Prostate gland (tissue), 2 donors: ENCODE measurements around the gene MAP7D2. TPM values are rescaled to one million over a fixed set of nuclear protein-coding genes. Genes with fewer than 3 reads are reported as not detected.
"Not testable (repeated sequence)": the region's sequence is repeated elsewhere in the genome, so short reads cannot be mapped to it uniquely, and the experiment has no call there.

Experiments
- DNase-seq: peaks from one replicate; pipeline ENCODE4 v3.0.0-alpha.2; 2019; ENCODE audit warnings: low spot score
- H3K27ac ChIP-seq, 2 donors: fragments of 200-600 bp; sonication (generic); 2 replicates each; pipeline ENCODE4 v1.5.1; 2017 to 2019
- H3K27me3 ChIP-seq: fragments of 200-600 bp; sonication (generic); replicated peaks from 2 replicates; pipeline ENCODE4 v1.5.1; 2019; ENCODE audit not compliant: insufficient read depth
- H3K36me3 ChIP-seq, 2 donors: fragments of 200-600 bp; sonication (generic); 1 replicate in 1 of 2; 2 replicates in 1 of 2; pipeline versions ENCODE4 v1.5.1 to v1.8.1; 2017 to 2019
- H3K4me1 ChIP-seq: fragments of 200-600 bp; sonication (generic); replicated peaks from 2 replicates; pipeline ENCODE4 v1.5.1; 2019
- H3K4me3 ChIP-seq, 2 donors: fragments of 200-600 bp; sonication (generic); 2 replicates each; pipeline ENCODE4 v1.5.1; 2017 to 2019
- H3K9me3 ChIP-seq: fragments of 200-600 bp; sonication (generic); 2 replicates; pipeline ENCODE4 v1.5.1; 2017
- POLR2A ChIP-seq: fragments of 450-650 bp; IDR thresholded peaks from one replicate; pipeline ENCODE4 v1.6.1; 2016; ENCODE audit warnings: antibody characterized with exemption, mild to moderate bottlenecking
- POLR2AphosphoS5 ChIP-seq: sonication (generic); formaldehyde crosslinking; IDR thresholded peaks from one replicate; pipeline ENCODE4 v1.6.1; 2017; ENCODE audit warnings: antibody characterized with exemption
- WGBS: methylation state at CpG from one replicate; pipeline ENCODE4 v1.1.5; 2018; 5-methylcytosine and 5-hydroxymethylcytosine counted together
- intact Hi-C: fragments of 100-400 bp; cut with DNase I; formaldehyde crosslinking; loops from one replicate; pipeline ENCODE4 v1.14.2; 2022
- total RNA-seq, 2 donors: library from RNA; depleted of rRNA; stranded (reverse); fragments of >200 nt; gene quantifications; one replicate each; pipeline ENCODE4 v1.1.0, GENCODE V29; 2016
- TF ChIP-seq, protein P1 (sequence below), 4 experiments: fragments of 200-600 bp in 2 of 4; fragments of 450-650 bp in 2 of 4; sonication (generic) in 2 of 4; IDR thresholded peaks; 1 replicate in 3 of 4; 2 replicates in 1 of 4; pipeline ENCODE4 v1.5.1; 2016 to 2019; ENCODE audit warnings: antibody characterized with exemption in 4 of 4, mild to moderate bottlenecking in 2 of 4, moderate library complexity in 2 of 4

The MAP7D2 gene
- total RNA-seq, 2 donors from 2014 or later: 1.3 to 9.9 TPM

DNA sequence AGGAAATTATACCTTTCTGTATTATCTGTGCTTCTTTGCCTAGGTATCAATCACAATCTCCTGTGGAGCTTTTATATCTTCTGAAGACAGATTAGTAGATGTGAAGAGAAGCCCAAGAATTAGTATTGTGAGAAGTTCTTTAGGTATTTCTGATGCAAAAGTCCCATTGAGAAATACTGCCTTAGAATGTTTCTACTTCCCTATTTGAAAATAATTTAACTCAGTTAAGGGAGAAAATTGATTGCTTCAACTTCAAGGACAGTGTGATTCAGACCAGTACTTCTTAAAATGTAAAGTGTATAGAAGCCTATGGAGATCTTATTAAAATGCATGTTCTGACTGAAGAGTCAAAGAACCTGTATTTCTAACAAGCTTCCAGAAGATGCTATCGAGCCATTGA, 16.0 kb upstream of the MAP7D2 start:
- WGBS: 80% methylated on average over 1 of the region's 1 CpG
- no peak for DNase-seq
- Histone ChIP-seq H3K36me3 (no peaks in the 10 kb centered on the region), H3K9me3 (no peaks in the 10 kb centered on the region), H3K27me3 (no peaks in the 10 kb centered on the region), H3K4me1 (no peaks in the 10 kb centered on the region), H3K27ac (no peak overlapping the region), H3K4me3 (no peak overlapping the region)
- intact Hi-C loops: loop anchor here (10.0 kb wide), 1 partner anchor 228 kb away; no protein-coding TSS in a partner anchor
- TF ChIP-seq, protein P1, sequence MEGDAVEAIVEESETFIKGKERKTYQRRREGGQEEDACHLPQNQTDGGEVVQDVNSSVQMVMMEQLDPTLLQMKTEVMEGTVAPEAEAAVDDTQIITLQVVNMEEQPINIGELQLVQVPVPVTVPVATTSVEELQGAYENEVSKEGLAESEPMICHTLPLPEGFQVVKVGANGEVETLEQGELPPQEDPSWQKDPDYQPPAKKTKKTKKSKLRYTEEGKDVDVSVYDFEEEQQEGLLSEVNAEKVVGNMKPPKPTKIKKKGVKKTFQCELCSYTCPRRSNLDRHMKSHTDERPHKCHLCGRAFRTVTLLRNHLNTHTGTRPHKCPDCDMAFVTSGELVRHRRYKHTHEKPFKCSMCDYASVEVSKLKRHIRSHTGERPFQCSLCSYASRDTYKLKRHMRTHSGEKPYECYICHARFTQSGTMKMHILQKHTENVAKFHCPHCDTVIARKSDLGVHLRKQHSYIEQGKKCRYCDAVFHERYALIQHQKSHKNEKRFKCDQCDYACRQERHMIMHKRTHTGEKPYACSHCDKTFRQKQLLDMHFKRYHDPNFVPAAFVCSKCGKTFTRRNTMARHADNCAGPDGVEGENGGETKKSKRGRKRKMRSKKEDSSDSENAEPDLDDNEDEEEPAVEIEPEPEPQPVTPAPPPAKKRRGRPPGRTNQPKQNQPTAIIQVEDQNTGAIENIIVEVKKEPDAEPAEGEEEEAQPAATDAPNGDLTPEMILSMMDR (IDR thresholded peaks at IDR 0.05): no peak
- TF ChIP-seq POLR2AphosphoS5: no peak
- TF ChIP-seq POLR2A: no peak

DNA sequence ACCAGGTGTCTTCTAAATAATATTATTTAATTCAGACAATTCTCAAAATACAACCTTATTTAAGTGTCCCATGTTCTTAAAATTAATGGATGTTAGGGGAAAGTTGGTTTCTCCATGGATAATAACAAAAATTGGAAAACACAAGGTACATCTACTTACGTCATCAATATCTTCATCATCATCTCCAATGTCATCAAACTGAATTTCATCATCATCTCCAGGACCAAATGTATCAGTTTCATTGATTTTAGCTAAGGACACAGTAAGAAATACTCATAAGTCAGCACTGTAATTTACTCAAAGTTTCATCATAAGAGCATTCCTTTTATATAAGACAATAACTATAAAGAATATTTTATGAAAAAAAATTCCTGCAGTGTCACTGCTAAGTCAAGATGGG, 13.7 kb upstream of the MAP7D2 start:
- H3K36me3 ChIP-seq: no peaks in the 10 kb centered on the region
- H3K9me3 ChIP-seq: no peaks in the 10 kb centered on the region
- TF ChIP-seq POLR2A (no peak), POLR2AphosphoS5 (no peak)
- TF ChIP-seq, protein P1 (IDR thresholded peaks at IDR 0.05): no peak
- intact Hi-C loops: loop anchor here (10.0 kb wide), 1 partner anchor 226 kb away; no protein-coding TSS in a partner anchor
- no peaks in the 10 kb centered on the region for H3K27me3 ChIP-seq
- no peak for DNase-seq
- H3K4me1 ChIP-seq: no peaks in the 10 kb centered on the region
- no peak overlapping the region for H3K4me3 ChIP-seq
- H3K27ac ChIP-seq: no peak overlapping the region
- WGBS: 88% methylated on average over 1 of the region's 1 CpG

DNA sequence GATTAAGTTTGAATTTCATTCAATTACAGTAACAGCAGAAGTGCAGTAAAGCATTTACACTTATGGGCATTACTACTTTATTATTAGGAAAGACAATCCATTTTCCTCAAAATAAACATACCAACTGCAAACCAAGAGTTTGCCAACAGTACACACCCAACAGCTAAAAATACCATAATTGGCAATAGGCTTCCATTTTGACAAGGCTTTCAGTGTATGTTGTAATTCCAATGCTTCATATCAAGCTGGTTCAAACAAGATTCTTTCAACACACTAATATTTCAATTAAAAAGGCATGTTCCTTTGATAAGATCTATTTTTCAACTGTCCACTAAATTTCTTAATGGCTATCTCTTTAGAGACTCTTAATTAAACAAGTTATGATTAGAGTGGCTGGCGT, 12.8 kb upstream of the MAP7D2 start:
- TF ChIP-seq POLR2A (no peak), POLR2AphosphoS5 (no peak)
- TF ChIP-seq, protein P1 (IDR thresholded peaks at IDR 0.05): no peak
- intact Hi-C loops: no loop called here
- Histone ChIP-seq H3K4me3 (no peak overlapping the region), H3K36me3 (no peaks in the 10 kb centered on the region), H3K27ac (no peak overlapping the region), H3K4me1 (no peaks in the 10 kb centered on the region), H3K27me3 (no peaks in the 10 kb centered on the region), H3K9me3 (no peaks in the 10 kb centered on the region)
- DNase-seq: no peak
- WGBS: 61% methylated on average over 1 of the region's 1 CpG

DNA sequence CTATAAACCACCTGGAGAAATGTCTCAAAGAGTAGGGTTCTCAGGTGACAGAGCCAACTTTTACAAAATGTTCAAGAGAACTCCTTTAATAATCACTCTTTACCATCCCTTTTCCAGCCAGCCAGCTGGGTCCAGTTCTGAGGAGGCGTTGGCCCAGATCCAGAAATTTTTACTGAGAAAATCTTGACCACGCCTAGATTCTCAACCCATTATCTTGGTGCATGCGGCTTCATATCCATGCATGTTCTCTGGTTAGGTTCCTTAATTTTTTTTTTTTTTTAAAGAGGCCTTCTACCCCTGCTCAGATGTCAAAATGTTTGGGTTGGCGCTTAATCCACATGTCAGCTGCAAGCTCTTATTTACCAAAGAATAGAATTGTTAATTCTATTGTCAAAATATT, 12.0 kb upstream of the MAP7D2 start:
- Histone ChIP-seq H3K4me1 (no peaks in the 10 kb centered on the region), H3K36me3 (no peaks in the 10 kb centered on the region), H3K27ac (no peak overlapping the region), H3K27me3 (no peaks in the 10 kb centered on the region), H3K9me3 (no peaks in the 10 kb centered on the region), H3K4me3 (no peak overlapping the region)
- DNase-seq: no peak
- 39% methylated on average over 4 of the region's 4 CpGs for WGBS
- intact Hi-C loops: no loop called here
- TF ChIP-seq POLR2AphosphoS5 (no peak), POLR2A (no peak)
- TF ChIP-seq, protein P1 (IDR thresholded peaks at IDR 0.05): no peak

DNA sequence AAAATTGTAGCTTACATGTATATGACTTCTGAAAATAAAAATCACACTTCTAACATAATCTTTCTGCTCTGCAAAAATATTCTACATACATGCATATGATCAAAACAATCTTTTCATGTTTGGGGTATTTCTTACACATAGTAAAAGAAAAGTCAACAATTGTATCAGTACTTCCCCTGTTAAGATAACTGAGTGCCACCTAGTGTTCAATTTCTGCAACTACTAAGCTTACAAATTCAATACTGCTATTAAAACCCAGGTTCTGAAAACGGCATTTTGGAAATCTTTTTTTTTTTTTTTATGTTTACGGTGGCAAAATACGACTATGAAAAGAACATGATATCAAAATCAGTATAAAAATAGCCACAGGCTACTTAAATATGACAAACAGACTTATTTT, 10.7 kb upstream of the MAP7D2 start:
- H3K36me3 ChIP-seq, DNase-seq, H3K4me1 ChIP-seq, intact Hi-C loops, H3K9me3 ChIP-seq, H3K27ac ChIP-seq, H3K4me3 ChIP-seq, H3K27me3 ChIP-seq: not testable (repeated sequence)
- WGBS: 0% methylated on average over 2 of the region's 3 CpGs

DNA sequence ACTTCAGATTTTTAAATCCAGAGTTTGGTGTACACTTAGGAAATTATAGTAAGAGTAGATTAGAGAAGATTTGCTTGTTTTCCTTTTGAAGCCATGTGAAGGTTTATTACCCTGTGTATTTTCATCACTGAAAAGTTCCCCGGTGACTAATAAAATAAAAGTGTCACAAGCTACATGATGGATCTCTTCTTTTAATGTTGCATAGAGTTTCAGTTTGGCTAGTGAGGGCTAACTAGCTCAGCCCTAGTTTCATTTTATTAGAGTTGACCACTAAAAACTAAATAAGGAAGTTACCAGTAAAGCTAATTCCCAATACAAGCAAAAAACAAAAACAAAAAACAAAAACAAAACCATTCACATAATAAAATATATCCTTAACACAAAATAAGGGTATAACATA, 10.1 kb upstream of the MAP7D2 start:
- WGBS: 20% methylated on average over 1 of the region's 1 CpG
- H3K27ac ChIP-seq, DNase-seq, H3K4me3 ChIP-seq, H3K27me3 ChIP-seq, H3K4me1 ChIP-seq, H3K36me3 ChIP-seq, intact Hi-C loops, H3K9me3 ChIP-seq: not testable (repeated sequence)
